ENCODE measurements around the gene C22orf31.

C22orf31 gene

GRCh38 chr22:29031227-29032011 is 30.2 kb downstream of the C22orf31 start:
- H3K4me3 Mint-ChIP-seq = no peak overlapping the region
- no peaks in the 10 kb centered on the region for H3K9me3 Mint-ChIP-seq
- no peak overlapping the region for H3K27ac Mint-ChIP-seq

DNA sequence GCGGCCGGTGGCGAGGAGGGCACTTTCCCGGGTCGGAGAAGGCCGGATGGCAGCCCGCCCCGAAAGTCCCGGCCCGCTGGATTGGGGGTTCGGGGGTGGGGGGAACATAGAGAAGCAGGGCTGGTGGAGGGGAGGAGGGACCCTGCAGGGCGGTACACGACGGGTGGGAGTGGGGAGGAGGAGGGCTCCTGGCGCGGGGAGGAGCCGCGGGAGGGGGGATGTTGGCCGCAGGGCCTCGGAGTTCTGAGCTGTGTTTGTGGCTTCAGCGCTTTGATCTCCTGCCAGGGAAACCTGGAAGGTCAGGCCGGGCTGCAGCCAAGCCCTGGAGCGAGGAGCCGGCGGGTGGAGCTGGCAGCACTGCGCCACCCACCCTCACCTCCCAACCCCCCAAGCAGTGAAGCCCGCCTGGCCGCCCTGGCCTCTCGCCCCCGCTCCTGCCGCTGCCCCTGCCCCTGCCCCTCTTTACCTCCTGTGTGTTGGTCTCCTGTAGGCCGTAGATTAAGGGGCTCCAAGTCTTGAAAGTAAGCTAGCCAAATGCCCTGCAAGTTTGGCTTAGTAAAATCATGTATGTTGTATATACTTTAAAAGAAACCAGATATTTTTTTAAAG is 30.9 kb downstream of the C22orf31 start:
- Mint-ChIP-seq H3K4me1 (ENCODE audit: low read depth) (peaks cover 3% of the 10 kb centered on the region), H3K27me3 (ENCODE audit: low read depth) (peaks cover 83% of the 10 kb centered on the region), H3K27ac (no peak overlapping the region), H3K4me3 (peak overlapping the region; percentile 25), H3K36me3 (ENCODE audit: low read depth) (no peaks in the 10 kb centered on the region), H3K9me3 (no peaks in the 10 kb centered on the region)

More at GRCh38 chr22:29031227-29032011, 30.2 kb downstream of the C22orf31 start:
- Mint-ChIP-seq H3K27me3 (ENCODE audit: low read depth) (peaks cover 81% of the 10 kb centered on the region), H3K36me3 (ENCODE audit: low read depth) (no peaks in the 10 kb centered on the region), H3K4me1 (ENCODE audit: low read depth) (peaks cover 3% of the 10 kb centered on the region)

DNA sequence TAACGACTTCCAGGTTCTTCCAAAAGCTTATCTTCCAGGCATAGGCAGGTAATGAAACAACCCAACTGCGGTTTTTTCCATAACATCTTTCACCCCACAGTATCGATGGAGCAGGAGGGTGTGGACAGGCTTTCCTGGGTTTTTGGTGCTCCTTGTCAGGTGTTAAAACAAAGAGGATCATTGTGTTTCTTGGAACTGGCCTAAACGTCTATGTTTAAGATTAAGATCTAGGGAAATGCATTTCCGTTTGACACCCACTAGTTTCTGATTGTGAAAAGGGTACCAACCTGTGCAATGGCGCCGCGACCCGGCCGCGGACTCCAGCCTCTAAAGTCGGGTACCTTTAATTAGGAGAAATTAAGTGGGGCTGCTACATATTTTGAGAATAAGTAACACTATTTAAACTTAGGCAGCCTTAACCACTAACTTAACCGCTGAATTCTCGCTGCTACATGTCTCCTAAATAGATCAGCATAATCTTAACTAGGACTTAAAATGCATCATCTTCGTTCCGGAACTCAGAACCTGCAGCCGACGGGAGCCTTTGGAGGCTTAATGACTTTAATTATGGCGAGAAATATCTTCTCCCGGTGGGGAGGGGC is 31.5 kb downstream of the C22orf31 start:
- Mint-ChIP-seq H3K27me3 (ENCODE audit: low read depth) (peaks cover 89% of the 10 kb centered on the region), H3K27ac (no peak overlapping the region), H3K4me3 (no peak overlapping the region), H3K4me1 (ENCODE audit: low read depth) (peaks cover 3% of the 10 kb centered on the region), H3K36me3 (ENCODE audit: low read depth) (no peaks in the 10 kb centered on the region), H3K9me3 (no peaks in the 10 kb centered on the region)

DNA sequence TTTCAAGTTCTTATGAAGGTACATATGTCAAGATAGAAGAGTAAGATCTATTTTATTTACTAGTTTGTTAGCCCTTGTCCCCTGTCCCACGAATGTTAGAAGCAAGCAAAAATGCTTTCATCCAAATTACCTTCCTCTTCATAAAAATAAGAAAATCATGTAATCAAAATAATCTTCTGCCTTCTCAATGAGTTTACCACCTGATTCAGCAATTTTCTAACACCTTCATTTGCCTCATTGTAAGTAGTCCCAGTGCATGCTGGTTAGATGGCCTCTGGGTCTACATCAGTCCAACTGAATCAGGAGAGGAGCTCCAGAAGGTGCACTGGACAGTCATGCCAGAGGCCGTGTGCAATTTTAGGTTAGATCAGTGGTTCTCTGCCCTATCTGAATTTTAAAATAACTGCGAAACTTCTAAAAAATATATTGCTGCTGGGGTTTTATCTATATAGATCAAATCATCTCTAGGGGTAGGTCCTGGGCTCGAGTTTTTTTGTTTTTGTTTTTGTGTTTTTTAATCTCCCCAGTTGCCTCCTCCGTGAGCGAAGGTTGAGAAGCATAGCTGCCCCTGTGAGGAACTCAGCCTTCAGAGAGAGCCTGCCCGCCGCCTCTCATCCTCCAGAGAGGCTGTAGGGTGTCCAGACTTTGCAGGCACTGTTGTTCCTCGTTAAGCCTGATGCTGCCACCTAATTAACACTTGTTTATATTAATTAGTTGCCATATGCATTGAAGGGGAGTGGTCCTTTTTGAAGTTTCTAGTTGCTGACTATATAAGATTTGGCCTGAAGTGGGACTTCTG is 32.2 kb downstream of the C22orf31 start:
- Mint-ChIP-seq H3K4me3 (no peak overlapping the region), H3K36me3 (ENCODE audit: low read depth) (no peaks in the 10 kb centered on the region), H3K4me1 (ENCODE audit: low read depth) (peaks cover 3% of the 10 kb centered on the region), H3K27ac (no peak overlapping the region), H3K9me3 (no peaks in the 10 kb centered on the region), H3K27me3 (ENCODE audit: low read depth) (peaks cover 89% of the 10 kb centered on the region)

- H3K9me3 Mint-ChIP-seq = no peaks in the 10 kb centered on the region
- H3K4me3 Mint-ChIP-seq = no peak overlapping the region
- H3K36me3 Mint-ChIP-seq (ENCODE audit: low read depth) = no peaks in the 10 kb centered on the region
- H3K4me1 Mint-ChIP-seq (ENCODE audit: low read depth) = peaks cover 3% of the 10 kb centered on the region
- H3K27ac Mint-ChIP-seq = no peak overlapping the region
- H3K27me3 Mint-ChIP-seq (ENCODE audit: low read depth) = peaks cover 90% of the 10 kb centered on the region
Measured at GRCh38 chr22:29028468-29028867, 33.2 kb downstream of the C22orf31 start.

DNA sequence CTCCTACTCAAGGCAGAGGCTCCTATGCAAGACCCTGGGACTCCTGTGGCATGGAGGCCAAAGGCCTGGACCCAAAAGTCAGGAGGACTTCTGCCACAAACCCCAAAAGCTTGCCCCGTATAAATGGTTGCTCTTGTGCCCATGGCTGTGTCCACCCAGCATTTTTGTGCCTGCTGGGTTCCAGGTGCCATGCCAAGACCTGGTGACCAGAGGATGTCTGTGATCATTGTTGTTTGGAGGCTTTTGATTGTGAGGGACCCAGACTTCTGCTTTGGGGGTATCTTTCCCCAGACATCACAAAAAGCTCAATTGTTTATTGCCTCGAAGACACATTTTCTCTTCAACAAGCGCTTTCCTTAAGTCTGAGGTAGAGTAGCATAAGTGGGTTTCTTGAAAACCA is 35.1 kb downstream of the C22orf31 start:
- H3K27me3 Mint-ChIP-seq (ENCODE audit: low read depth) = peaks cover 79% of the 10 kb centered on the region
- no peak overlapping the region for H3K4me3 Mint-ChIP-seq
- H3K36me3 Mint-ChIP-seq (ENCODE audit: low read depth) = no peaks in the 10 kb centered on the region
- no peak overlapping the region for H3K27ac Mint-ChIP-seq
- H3K4me1 Mint-ChIP-seq (ENCODE audit: low read depth) = peaks cover 3% of the 10 kb centered on the region
- H3K9me3 Mint-ChIP-seq = no peaks in the 10 kb centered on the region

- H3K4me3 Mint-ChIP-seq = no peak overlapping the region
- peaks cover 2% of the 10 kb centered on the region for H3K36me3 Mint-ChIP-seq (ENCODE audit: low read depth)
- peaks cover 64% of the 10 kb centered on the region for H3K27me3 Mint-ChIP-seq (ENCODE audit: low read depth)
- H3K4me1 Mint-ChIP-seq (ENCODE audit: low read depth) = no peaks in the 10 kb centered on the region
- H3K9me3 Mint-ChIP-seq = peaks cover 4% of the 10 kb centered on the region
- no peak overlapping the region for H3K27ac Mint-ChIP-seq
Measured at GRCh38 chr22:29023172-29023796, 38.3 kb downstream of the C22orf31 start.

DNA sequence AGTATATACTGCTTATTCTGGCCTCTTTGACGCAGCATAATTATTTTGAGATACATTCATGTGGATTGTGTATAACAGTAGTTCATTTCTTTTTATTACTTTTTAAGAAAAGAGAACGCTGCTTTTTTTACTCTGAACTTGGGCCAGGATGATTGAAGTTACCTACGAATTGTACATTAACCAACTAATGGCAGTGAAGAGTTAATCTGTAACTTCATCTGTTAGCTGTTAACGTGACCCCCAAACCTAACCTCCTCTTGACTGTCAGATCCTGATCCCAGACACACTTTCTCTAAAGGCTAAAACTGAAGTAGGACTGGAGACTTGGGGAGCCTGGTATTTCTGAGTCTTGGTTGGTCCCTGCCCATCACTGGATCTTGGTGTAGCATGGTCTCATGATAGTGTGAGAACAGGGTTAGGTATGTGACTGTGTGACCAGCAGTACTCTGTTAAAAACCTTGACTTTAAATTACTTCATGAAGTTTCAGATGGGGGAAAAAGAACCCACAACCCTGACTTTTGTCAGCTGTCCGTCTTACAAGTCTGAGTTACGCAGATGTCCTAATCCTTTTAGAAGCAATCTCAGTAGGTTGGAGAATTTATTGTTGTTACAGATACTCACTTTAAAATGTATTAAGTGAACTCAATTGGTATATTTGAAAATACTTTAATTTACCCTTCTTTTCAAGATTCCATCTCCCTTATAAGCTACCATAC is 39.4 kb downstream of the C22orf31 start:
- no peak overlapping the region for H3K4me3 Mint-ChIP-seq
- peaks cover 60% of the 10 kb centered on the region for H3K27me3 Mint-ChIP-seq (ENCODE audit: low read depth)
- H3K9me3 Mint-ChIP-seq = peaks cover 10% of the 10 kb centered on the region
- no peaks in the 10 kb centered on the region for H3K4me1 Mint-ChIP-seq (ENCODE audit: low read depth)
- no peak overlapping the region for H3K27ac Mint-ChIP-seq
- H3K36me3 Mint-ChIP-seq (ENCODE audit: low read depth) = peaks cover 3% of the 10 kb centered on the region

- H3K27me3 Mint-ChIP-seq (ENCODE audit: low read depth) = peaks cover 32% of the 10 kb centered on the region
- peaks cover 3% of the 10 kb centered on the region for H3K36me3 Mint-ChIP-seq (ENCODE audit: low read depth)
- H3K4me3 Mint-ChIP-seq = no peak overlapping the region
- no peak overlapping the region for H3K27ac Mint-ChIP-seq
- H3K9me3 Mint-ChIP-seq = peaks cover 10% of the 10 kb centered on the region
- H3K4me1 Mint-ChIP-seq (ENCODE audit: low read depth) = peaks cover 8% of the 10 kb centered on the region
Measured at GRCh38 chr22:29018293-29019189, 43.1 kb downstream of the C22orf31 start.

- peaks cover 8% of the 10 kb centered on the region for H3K4me1 Mint-ChIP-seq (ENCODE audit: low read depth)
- no peak overlapping the region for H3K4me3 Mint-ChIP-seq
- H3K27ac Mint-ChIP-seq = no peak overlapping the region
- H3K27me3 Mint-ChIP-seq (ENCODE audit: low read depth) = peaks cover 24% of the 10 kb centered on the region
- H3K36me3 Mint-ChIP-seq (ENCODE audit: low read depth) = peaks cover 3% of the 10 kb centered on the region
- peaks cover 10% of the 10 kb centered on the region for H3K9me3 Mint-ChIP-seq
Measured at GRCh38 chr22:29016067-29016938, 45.3 kb downstream of the C22orf31 start.

GRCh38 chr22:29014773-29015172 is 46.9 kb downstream of the C22orf31 start:
- H3K27me3 Mint-ChIP-seq (ENCODE audit: low read depth) = peaks cover 23% of the 10 kb centered on the region
- H3K27ac Mint-ChIP-seq = no peak overlapping the region
- peaks cover 3% of the 10 kb centered on the region for H3K36me3 Mint-ChIP-seq (ENCODE audit: low read depth)
- peaks cover 10% of the 10 kb centered on the region for H3K9me3 Mint-ChIP-seq
- H3K4me1 Mint-ChIP-seq (ENCODE audit: low read depth) = peaks cover 8% of the 10 kb centered on the region
- H3K4me3 Mint-ChIP-seq = no peak overlapping the region

GRCh38 chr22:29014293-29014692 is 47.3 kb downstream of the C22orf31 start:
- peaks cover 10% of the 10 kb centered on the region for H3K9me3 Mint-ChIP-seq
- peaks cover 3% of the 10 kb centered on the region for H3K36me3 Mint-ChIP-seq (ENCODE audit: low read depth)
- H3K27ac Mint-ChIP-seq = no peak overlapping the region
- H3K4me1 Mint-ChIP-seq (ENCODE audit: low read depth) = peaks cover 8% of the 10 kb centered on the region
- H3K27me3 Mint-ChIP-seq (ENCODE audit: low read depth) = peaks cover 18% of the 10 kb centered on the region
- no peak overlapping the region for H3K4me3 Mint-ChIP-seq

All from T-helper 1 cell treated with Interleukin-12 subunit alpha and Interleukin-12 subunit beta and Interleukin-4 antibody, amounts not matched to agents 30 μg/mL and 1 μg/mL, for 36 hours (primary cell).